HEK293T (cell line): ENCODE measurements around the gene UBR3.

ENCODE experiments used
- CTCF ChIA-PET: fragments of 350-600 bp; formaldehyde crosslinking; extraction: SDS; loops from one replicate; lab custom pipeline; 2021; ENCODE audit warnings: antibody characterized with exemption, inconsistent platforms; lab: Yijun Ruan, JAX
- POLR2A ChIA-PET: fragments of 350-600 bp; formaldehyde crosslinking; extraction: SDS; loops from one replicate; lab custom pipeline; 2020; ENCODE audit warnings: antibody characterized with exemption, inconsistent platforms; lab: Yijun Ruan, JAX
- DNase-seq: peaks from one replicate; pipeline ENCODE4 v3.0.0; 2012; ENCODE audit warnings: mixed read lengths; ENCODE audit errors: extremely low spot score
- ARNT ChIP-seq: fragments of 450-650 bp; IDR thresholded peaks from 2 replicates; pipeline ENCODE4 v1.6.1; 2017; ENCODE audit warnings: mild to moderate bottlenecking
- BHLHE40 ChIP-seq: fragments of 450-650 bp; IDR thresholded peaks from 2 replicates; pipeline ENCODE4 v1.6.1; 2016; ENCODE audit warnings: mild to moderate bottlenecking, moderate library complexity, borderline replicate concordance
- CTBP1 ChIP-seq: fragments of 450-650 bp; IDR thresholded peaks from 2 replicates; pipeline ENCODE4 v1.6.1; 2016; ENCODE audit warnings: borderline replicate concordance
- ELF4 ChIP-seq: fragments of 450-650 bp; IDR thresholded peaks from 2 replicates; pipeline ENCODE4 v1.6.1; 2017; ENCODE audit warnings: antibody characterized with exemption
- FOXA1 ChIP-seq: fragments of 450-650 bp; IDR thresholded peaks from 2 replicates; pipeline ENCODE4 v1.6.1; 2016; ENCODE audit warnings: mild to moderate bottlenecking
- FOXK2 ChIP-seq: fragments of 450-650 bp; IDR thresholded peaks from 2 replicates; pipeline ENCODE4 v1.6.1; 2016; ENCODE audit warnings: mild to moderate bottlenecking
- FOXM1 ChIP-seq: fragments of 450-650 bp; IDR thresholded peaks from 2 replicates; pipeline ENCODE4 v1.6.1; 2017; ENCODE audit warnings: mild to moderate bottlenecking, borderline replicate concordance
- HDGF ChIP-seq: fragments of 450-650 bp; IDR thresholded peaks from 2 replicates; pipeline ENCODE4 v1.6.1; 2017; ENCODE audit warnings: antibody characterized with exemption, borderline replicate concordance
- L3MBTL2 ChIP-seq: fragments of 450-650 bp; conservative IDR thresholded peaks from 2 replicates; pipeline ENCODE4 v1.6.1; 2016; ENCODE audit warnings: mild to moderate bottlenecking
- LEF1 ChIP-seq: fragments of 450-650 bp; IDR thresholded peaks from 2 replicates; pipeline ENCODE4 v1.6.1; 2017; ENCODE audit warnings: mild to moderate bottlenecking, borderline replicate concordance
- NFRKB ChIP-seq: fragments of 450-650 bp; IDR thresholded peaks from 2 replicates; pipeline ENCODE4 v1.6.1; 2016; ENCODE audit warnings: mild to moderate bottlenecking, moderate library complexity
- SP1 ChIP-seq: fragments of 450-650 bp; IDR thresholded peaks from 2 replicates; pipeline ENCODE4 v1.6.1; 2017
- SUZ12 ChIP-seq: fragments of 450-650 bp; IDR thresholded peaks from 2 replicates; pipeline ENCODE4 v1.6.1; 2016; ENCODE audit warnings: mild to moderate bottlenecking
- TARDBP ChIP-seq: fragments of 450-650 bp; IDR thresholded peaks from 2 replicates; pipeline ENCODE4 v1.6.1; 2016
- ZNF384 ChIP-seq: fragments of 450-650 bp; IDR thresholded peaks from 2 replicates; pipeline ENCODE4 v1.6.1; 2016
- TF ChIP-seq, protein P1 (sequence below): fragments of 450-650 bp; IDR thresholded peaks from 2 replicates; pipeline ENCODE4 v1.6.1; 2016

Gene UBR3

DNA sequence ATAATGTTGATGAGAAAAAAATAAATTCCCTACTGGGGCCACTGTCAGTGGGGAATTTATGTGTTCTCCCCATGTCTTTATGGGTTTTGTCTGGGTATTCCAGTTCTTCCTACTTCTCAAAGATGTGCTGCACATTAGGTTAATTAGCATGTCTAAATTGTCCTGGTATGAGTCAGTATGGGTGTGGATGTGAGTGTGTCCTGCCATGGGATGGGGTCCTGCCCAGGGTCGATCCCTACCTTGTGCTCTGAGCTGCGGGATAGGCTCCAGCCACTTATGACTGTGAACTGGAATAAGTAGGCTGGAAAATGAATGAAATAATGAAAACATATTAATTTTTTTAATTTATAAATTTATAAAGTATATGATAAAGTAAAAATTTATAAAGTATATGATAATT lies 167.5 kb downstream of the UBR3 start:
- ChIA-PET POLR2A (no interaction called here), CTCF (no interaction called here)
- DNase-seq: no peak
- TF ChIP-seq FOXK2: no peak
- TF ChIP-seq SUZ12: no peak
- no peak for TF ChIP-seq L3MBTL2
- no peak for TF ChIP-seq ELF4
- TF ChIP-seq CTBP1: no peak
- TF ChIP-seq ZNF384: no peak
- TF ChIP-seq TARDBP: no peak
- no peak for TF ChIP-seq HDGF
- TF ChIP-seq ARNT: no peak
- TF ChIP-seq BHLHE40: no peak
- no peak for TF ChIP-seq FOXA1
- no peak for TF ChIP-seq NFRKB
- TF ChIP-seq FOXM1: no peak
- TF ChIP-seq LEF1: no peak
- TF ChIP-seq, protein P1, sequence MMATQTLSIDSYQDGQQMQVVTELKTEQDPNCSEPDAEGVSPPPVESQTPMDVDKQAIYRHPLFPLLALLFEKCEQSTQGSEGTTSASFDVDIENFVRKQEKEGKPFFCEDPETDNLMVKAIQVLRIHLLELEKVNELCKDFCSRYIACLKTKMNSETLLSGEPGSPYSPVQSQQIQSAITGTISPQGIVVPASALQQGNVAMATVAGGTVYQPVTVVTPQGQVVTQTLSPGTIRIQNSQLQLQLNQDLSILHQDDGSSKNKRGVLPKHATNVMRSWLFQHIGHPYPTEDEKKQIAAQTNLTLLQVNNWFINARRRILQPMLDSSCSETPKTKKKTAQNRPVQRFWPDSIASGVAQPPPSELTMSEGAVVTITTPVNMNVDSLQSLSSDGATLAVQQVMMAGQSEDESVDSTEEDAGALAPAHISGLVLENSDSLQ: no peak
- no peak for TF ChIP-seq SP1

DNA sequence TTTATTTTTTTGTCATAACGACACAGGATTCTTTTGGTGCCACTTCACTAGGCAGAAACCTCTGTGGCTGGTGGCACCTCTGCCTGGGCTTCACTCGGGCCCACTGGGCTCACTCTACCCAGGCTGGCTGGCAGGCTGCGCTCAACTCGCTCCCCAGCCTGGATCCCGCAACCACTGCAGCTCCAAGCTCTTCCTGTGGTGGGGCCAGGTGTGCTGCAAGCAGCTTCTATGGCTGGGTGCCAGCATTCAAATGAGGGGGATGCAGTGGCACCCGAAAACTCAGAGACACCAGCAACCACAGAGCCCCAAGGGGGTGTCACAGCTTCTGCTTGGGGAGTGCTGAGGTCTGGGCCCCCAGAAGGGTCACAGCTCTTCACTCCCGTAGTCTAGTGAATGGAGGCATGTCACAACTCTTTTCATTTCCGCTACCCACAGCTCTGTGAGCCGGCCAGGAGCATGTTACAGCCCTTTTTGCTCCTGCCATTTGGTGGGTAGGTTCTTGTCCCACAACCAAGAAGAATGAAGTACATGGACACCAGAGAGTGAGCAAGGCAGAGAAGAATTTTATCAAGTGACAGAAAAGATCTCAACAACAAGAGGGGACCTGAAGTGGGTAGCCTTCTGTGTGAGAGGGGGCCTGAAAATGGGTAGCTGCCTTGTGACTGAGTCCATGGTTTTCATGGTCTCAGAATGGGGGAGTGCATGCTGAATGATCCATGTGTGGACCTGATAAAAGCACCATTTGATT lies 170.1 kb downstream of the UBR3 start:
- ChIA-PET POLR2A (no interaction called here), CTCF (no interaction called here)
- TF ChIP-seq, protein P1: no peak
- TF ChIP-seq FOXA1 (no peak), L3MBTL2 (no peak), ELF4 (no peak), FOXK2 (no peak), ZNF384 (no peak), ARNT (no peak), LEF1 (no peak), FOXM1 (no peak), TARDBP (no peak), CTBP1 (no peak), SUZ12 (no peak), NFRKB (no peak), HDGF (no peak), BHLHE40 (no peak), SP1 (no peak)
- DNase-seq: no peak

DNA sequence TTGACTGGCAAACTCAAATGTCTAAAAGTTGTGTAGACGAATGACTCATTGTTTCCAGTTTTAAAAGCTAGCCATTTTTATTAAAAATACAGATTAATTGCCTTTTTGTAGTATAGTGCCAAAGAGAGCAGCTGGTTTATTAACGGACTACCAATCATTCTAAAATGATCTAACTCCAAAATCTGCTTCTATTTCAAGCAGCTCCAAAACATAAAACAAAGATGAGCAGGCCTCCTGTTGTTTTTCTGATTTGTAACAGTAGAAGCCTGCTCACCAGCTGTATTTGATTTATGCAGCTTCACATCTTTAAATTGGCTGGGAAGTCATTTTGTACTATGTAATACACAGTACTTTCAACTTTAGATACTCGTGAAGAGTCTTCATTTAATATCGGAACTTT lies 171.8 kb downstream of the UBR3 start:
- TF ChIP-seq FOXK2 (no peak), CTBP1 (no peak), BHLHE40 (no peak), ELF4 (no peak), HDGF (no peak), LEF1 (no peak), ZNF384 (no peak)
- CTCF ChIA-PET: no interaction called here
- DNase-seq: no peak
- POLR2A ChIA-PET: no interaction called here

DNA sequence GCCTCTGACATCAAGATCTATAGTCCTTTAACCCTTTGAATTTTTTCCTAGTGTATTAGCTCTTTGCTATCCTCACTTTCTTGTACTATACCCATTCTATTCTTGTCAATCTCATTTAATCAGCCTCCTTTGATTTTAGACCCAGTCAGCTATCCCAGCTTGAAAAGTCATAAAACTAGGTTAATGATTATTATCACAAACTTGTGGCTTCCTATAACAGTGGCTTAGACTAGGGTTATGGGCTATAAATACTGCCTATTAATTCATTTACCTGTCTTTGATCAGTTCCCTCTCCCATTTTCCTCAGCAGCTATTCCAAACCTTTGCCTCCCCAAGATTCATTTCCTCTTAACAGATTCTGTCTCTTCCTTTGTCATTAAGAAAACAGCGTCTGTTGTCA lies 174.8 kb downstream of the UBR3 start:
- CTCF ChIA-PET: no interaction called here
- no peak for TF ChIP-seq HDGF
- no peak for TF ChIP-seq TARDBP
- TF ChIP-seq ELF4: no peak
- TF ChIP-seq FOXA1: no peak
- TF ChIP-seq FOXM1: no peak
- TF ChIP-seq LEF1: no peak
- POLR2A ChIA-PET: no interaction called here
- DNase-seq: no peak

DNA sequence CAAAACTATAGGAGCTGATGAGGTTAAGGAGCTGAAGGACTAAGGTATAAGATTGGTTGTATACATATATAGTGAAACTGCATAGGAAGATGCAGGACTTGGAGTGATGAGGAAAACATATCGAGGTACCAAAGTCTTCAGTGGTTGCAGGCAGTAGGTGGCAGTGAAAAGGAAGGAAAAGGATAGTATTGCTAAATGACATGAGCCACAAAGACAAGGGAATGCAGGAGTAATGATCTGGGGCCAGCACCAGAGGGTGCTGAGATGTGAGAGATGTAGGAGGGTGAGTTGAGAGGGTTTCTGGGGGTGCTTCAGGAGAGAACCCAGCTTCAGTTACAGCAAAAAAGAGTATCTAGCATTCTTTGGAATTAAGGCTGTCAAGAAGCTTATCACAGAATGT lies 178.4 kb downstream of the UBR3 start:
- DNase-seq: no peak
- ChIA-PET POLR2A (no interaction called here), CTCF (no interaction called here)
- TF ChIP-seq ZNF384 (no peak), NFRKB (no peak)

DNA sequence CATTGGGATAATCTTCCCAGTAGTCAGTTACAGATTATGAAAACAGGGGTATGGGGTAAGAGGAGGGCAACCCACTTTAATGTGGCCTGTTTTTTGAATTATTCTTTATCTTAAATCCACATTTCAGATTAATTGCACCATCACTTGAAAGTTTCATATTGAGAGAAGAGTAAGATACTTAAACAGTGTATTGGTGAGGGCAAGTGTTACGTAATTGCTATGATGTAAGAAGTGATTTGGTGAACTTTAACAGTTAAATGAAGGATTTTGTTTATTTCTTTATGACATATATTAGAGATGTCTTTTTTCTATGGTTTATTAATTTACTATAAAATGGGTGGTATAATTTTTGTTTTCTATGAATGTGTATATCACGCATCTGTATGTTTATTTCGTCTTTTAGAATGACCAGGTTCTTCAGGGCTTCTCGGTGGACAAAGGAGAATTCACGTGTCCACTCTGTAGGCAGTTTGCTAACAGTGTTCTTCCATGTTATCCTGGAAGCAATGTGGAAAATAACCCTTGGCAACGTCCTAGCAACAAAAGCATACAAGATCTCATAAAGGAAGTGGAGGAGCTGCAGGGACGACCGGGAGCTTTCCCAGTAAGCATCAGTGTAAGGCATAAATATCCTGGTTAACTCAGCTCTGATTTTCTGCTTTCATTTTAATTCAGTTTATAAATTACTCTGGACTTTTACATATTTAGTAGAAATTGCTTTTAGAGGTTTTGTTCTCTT lies 179.5 kb downstream of the UBR3 start:
- ChIA-PET CTCF (no interaction called here), POLR2A (no interaction called here)
- TF ChIP-seq L3MBTL2 (no peak), ZNF384 (no peak), FOXM1 (no peak), LEF1 (no peak), SP1 (no peak), CTBP1 (no peak), SUZ12 (no peak), NFRKB (no peak), HDGF (no peak), ELF4 (no peak), FOXA1 (no peak), TARDBP (no peak), ARNT (no peak)
- TF ChIP-seq, protein P1: no peak
- no peak for DNase-seq
